Uterus (tissue), 4 donors: ENCODE results near the gene TIMM23. TPM values are rescaled to one million over a fixed set of nuclear protein-coding genes. Genes with fewer than 3 reads are reported as not detected.
"Not testable (repeated sequence)": the region's sequence is repeated elsewhere in the genome, so short reads cannot be mapped to it uniquely, and the experiment has no call there.

Experiments
- DNase-seq, 2 donors: peaks; one replicate each; pipeline ENCODE4 v3.0.0-alpha.2; 2019 to 2020
- H3K27ac ChIP-seq, 2 donors: fragments of 200-600 bp; sonication (generic); 1 replicate in 1 of 2; 2 replicates in 1 of 2; pipeline ENCODE4 v1.5.1; 2016 to 2018
- H3K27me3 ChIP-seq, 2 donors: fragments of 200-600 bp; sonication (generic); one replicate each; pipeline ENCODE4 v1.5.1; 2018 to 2019; ENCODE audit warnings: control low read depth in 1 of 2
- H3K36me3 ChIP-seq, 2 donors: fragments of 200-600 bp; sonication (generic); one replicate each; pipeline ENCODE4 v1.5.1; 2019; ENCODE audit warnings: control low read depth in 1 of 2
- H3K4me1 ChIP-seq, 2 donors: fragments of 200-600 bp; sonication (generic); one replicate each; pipeline ENCODE4 v1.5.1; 2018 to 2019; ENCODE audit warnings: control low read depth in 1 of 2
- H3K4me3 ChIP-seq, 2 donors: fragments of 200-600 bp; sonication (generic); 1 replicate in 1 of 2; 2 replicates in 1 of 2; pipeline ENCODE4 v1.5.1; 2018 to 2019; ENCODE audit warnings: mild to moderate bottlenecking in 1 of 2
- H3K9me3 ChIP-seq, 2 donors: fragments of 200-600 bp; sonication (generic); one replicate each; pipeline ENCODE4 v1.5.1; 2019; ENCODE audit warnings: control low read depth in 1 of 2
- POLR2A ChIP-seq, 2 donors: fragments of 450-650 bp; IDR thresholded peaks; one replicate each; pipeline ENCODE4 v1.6.1; 2016; ENCODE audit warnings: antibody characterized with exemption in 2 of 2, mild to moderate bottlenecking in 1 of 2, moderate library complexity in 1 of 2
- intact Hi-C: fragments of 100-400 bp; cut with DNase I; formaldehyde crosslinking; loops from one replicate; pipeline ENCODE4 v1.15.1; 2023; ENCODE audit warnings: low total_unique reads
- total RNA-seq, 4 donors: library from RNA; depleted of rRNA in 3 of 4; stranded (reverse); fragments of >200 nt in 3 of 4; gene quantifications; one replicate each; pipeline versions ENCODE4 v1.1.0 to v1.2.4, GENCODE V29; 2014 to 2023
- TF ChIP-seq, protein P1 (sequence below), 4 experiments: fragments of 200-600 bp in 2 of 4; fragments of 450-650 bp in 2 of 4; sonication (generic) in 2 of 4; IDR thresholded peaks; one replicate each; pipeline ENCODE4 v1.5.1; 2016 to 2019; ENCODE audit warnings: antibody characterized with exemption in 4 of 4, mild to moderate bottlenecking in 2 of 4, moderate library complexity in 1 of 4
- donor health status: DM: yes; HTN: yes; CAD: no.

Gene TIMM23
- total RNA-seq, 4 donors from 2014 or later: 33.1 to 61.0 (median 47.8) TPM

DNA sequence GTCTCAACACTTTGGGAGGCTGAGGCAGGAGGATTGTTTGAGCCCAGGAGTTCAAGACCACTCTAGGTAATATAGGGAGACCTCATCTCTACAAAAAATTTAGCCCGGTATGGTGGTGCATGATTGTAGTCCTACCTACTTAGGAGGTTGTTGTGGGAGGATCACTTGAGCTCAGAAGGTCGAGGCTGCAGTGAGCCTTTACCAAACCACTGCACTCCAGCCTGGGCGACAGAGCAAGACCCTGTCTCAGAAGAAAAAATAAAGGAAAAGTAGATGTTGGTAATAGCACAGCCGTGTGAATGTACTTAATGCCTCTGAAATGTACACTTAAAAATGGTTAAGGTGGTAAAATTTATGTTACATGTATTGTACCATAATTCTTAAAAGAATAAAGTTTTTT, 25.3 kb downstream of the TIMM23 start:
- DNase-seq: no peak
- Histone ChIP-seq H3K36me3 (no peaks in the 10 kb centered on the region), H3K4me1 (no peaks in the 10 kb centered on the region), H3K27ac (no peak overlapping the region), H3K9me3 (no peaks in the 10 kb centered on the region), H3K4me3 (no peak overlapping the region), H3K27me3 (no peaks in the 10 kb centered on the region)
- TF ChIP-seq, protein P1, sequence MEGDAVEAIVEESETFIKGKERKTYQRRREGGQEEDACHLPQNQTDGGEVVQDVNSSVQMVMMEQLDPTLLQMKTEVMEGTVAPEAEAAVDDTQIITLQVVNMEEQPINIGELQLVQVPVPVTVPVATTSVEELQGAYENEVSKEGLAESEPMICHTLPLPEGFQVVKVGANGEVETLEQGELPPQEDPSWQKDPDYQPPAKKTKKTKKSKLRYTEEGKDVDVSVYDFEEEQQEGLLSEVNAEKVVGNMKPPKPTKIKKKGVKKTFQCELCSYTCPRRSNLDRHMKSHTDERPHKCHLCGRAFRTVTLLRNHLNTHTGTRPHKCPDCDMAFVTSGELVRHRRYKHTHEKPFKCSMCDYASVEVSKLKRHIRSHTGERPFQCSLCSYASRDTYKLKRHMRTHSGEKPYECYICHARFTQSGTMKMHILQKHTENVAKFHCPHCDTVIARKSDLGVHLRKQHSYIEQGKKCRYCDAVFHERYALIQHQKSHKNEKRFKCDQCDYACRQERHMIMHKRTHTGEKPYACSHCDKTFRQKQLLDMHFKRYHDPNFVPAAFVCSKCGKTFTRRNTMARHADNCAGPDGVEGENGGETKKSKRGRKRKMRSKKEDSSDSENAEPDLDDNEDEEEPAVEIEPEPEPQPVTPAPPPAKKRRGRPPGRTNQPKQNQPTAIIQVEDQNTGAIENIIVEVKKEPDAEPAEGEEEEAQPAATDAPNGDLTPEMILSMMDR (IDR thresholded peaks at IDR 0.05): no peak
- TF ChIP-seq POLR2A (IDR thresholded peaks at IDR 0.05): no peak
- intact Hi-C loops: no loop called here

DNA sequence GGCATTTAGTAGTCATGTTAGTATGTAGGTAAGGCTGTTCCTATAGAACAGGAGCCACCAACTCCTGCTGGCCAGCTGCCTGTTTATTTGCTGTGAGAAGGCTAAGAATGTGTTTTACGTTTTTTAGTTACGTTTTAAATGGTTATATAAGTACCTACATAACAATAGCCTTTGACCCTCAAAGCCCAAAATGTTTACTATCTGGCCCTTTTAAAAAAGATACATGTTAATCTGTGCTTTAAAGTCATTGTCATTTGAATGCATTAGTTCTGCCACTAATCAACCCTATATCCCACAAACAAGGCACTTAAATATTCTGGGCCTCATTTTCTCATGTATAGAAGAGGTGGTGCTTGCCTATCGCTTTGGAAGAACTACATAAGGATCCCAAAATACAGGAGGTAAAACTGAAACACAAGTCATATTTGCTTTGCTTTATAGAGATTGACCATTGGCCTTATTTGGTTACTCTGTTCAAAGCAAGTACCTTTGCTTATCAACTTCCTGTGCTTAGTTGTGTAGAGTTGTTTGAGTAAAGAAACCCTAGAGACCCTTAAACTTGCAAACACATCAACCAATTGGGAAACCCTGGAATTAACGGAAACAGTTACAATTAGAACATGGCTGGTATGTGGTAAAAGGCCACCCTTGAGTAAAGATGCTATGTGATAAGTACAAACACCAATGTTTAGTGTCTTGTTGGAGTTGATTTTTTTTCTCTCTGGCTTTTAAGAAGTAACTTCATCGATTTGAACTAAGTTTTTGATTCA, 25.9 kb downstream of the TIMM23 start:
- H3K4me3 ChIP-seq: no peak overlapping the region
- intact Hi-C loops: no loop called here
- H3K4me1 ChIP-seq: no peaks in the 10 kb centered on the region
- H3K36me3 ChIP-seq: no peaks in the 10 kb centered on the region
- H3K27me3 ChIP-seq: no peaks in the 10 kb centered on the region
- H3K9me3 ChIP-seq: no peaks in the 10 kb centered on the region
- H3K27ac ChIP-seq: no peak overlapping the region
- DNase-seq: no peak
- TF ChIP-seq, protein P1 (IDR thresholded peaks at IDR 0.05): no peak
- TF ChIP-seq POLR2A (IDR thresholded peaks at IDR 0.05): no peak

DNA sequence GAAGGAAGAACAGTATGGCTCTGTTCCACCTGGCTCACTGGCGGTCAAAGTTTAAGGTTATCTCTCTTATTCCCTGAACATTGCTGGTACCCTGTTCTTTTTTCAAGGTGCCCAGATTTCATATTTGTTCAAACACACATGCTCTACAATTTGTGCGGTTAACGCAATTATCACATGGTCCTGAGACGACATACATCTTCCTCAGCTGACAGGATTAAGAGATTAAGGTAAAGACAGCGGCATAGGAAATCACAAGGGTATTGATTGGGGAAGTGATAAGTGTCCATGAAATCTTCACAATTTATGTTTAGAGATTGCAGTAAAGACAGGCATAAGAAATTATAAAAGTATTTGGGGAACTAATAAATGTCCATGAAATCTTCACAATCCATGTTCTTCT, 27.7 kb downstream of the TIMM23 start:
- intact Hi-C loops, H3K27ac ChIP-seq, H3K36me3 ChIP-seq, H3K27me3 ChIP-seq, H3K4me3 ChIP-seq, H3K4me1 ChIP-seq, DNase-seq, H3K9me3 ChIP-seq: not testable (repeated sequence)

DNA sequence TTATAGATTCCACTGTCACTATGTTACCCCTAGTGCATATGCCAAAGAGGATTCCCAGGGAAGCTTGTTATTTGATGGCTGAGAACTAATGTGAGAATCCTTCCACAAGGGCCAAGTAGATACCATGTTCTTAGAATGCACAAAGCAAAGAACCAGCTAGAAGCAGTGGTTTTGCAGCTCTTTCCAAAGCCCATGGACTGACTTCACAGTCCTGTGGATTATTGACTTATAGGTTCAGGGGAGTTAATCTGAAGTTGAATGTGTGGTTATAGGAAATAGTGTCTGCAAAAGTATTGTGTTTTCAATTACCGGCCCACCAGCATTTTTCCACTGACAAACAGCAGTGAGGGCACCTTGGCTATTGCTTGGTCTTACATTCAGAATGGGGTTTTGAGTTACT, 28.2 kb downstream of the TIMM23 start:
- H3K27ac ChIP-seq: no peak overlapping the region
- no peaks in the 10 kb centered on the region for H3K9me3 ChIP-seq
- intact Hi-C loops: no loop called here
- no peak for TF ChIP-seq POLR2A (IDR thresholded peaks at IDR 0.05)
- TF ChIP-seq, protein P1 (IDR thresholded peaks at IDR 0.05): no peak
- H3K36me3 ChIP-seq: no peaks in the 10 kb centered on the region
- DNase-seq: no peak
- H3K4me1 ChIP-seq: no peaks in the 10 kb centered on the region
- H3K27me3 ChIP-seq: no peaks in the 10 kb centered on the region
- H3K4me3 ChIP-seq: no peak overlapping the region

GRCh38 chr10:46001187-46001756, 29.0 kb downstream of the TIMM23 start:
- Histone ChIP-seq H3K27me3 (no peaks in the 10 kb centered on the region), H3K9me3 (no peaks in the 10 kb centered on the region), H3K4me3 (no peak overlapping the region), H3K36me3 (no peaks in the 10 kb centered on the region), H3K4me1 (peaks cover 0 to under 1% of the 10 kb centered on the region in 2 donors), H3K27ac (no peak overlapping the region)
- no peak for TF ChIP-seq POLR2A (IDR thresholded peaks at IDR 0.05)
- TF ChIP-seq, protein P1 (IDR thresholded peaks at IDR 0.05): no peak
- no peak for DNase-seq
- intact Hi-C loops: no loop called here

DNA sequence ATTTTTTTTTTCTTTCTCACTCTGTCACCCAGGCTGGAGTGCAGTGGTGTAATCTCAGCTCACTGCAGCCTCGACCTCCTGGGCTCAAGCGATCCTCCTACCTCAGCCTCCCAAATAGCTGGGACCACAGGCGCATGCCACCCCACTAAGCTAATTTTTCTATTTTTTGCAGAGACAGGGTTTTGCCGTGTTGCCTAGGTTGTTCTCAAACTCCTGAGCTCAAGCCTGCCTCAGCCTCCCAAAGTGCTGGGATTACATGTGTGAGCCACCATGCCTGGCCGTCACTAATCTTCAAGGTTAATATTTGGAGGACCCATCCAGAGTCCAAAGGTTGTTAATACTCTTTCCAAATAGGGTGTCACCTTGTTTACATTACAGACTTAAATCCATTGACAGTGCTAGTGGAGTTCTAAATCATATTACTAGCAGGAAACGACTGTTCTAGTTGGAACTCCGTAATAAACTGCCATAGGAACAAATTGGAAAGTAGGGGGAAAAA, 29.9 kb downstream of the TIMM23 start:
- H3K36me3 ChIP-seq, intact Hi-C loops, H3K4me1 ChIP-seq, H3K9me3 ChIP-seq, H3K27ac ChIP-seq, H3K4me3 ChIP-seq, H3K27me3 ChIP-seq, DNase-seq: not testable (repeated sequence)
